ENCODE results near the gene RPL5. TPM values are rescaled to one million over a fixed set of nuclear protein-coding genes. Genes with fewer than 3 reads are reported as not detected.

The RPL5 gene
- total and polyA plus RNA-seq, 2 of the 8 experiments (the other 6 are each of a cell fraction or from before 2014, with no cell fraction given): 1,506 to 2,034 TPM

GRCh38 chr1:92859400-92860039 is 27.7 kb downstream of the RPL5 start:
- Histone ChIP-seq H3K9me3 (ENCODE audit: insufficient read depth in 2 of 2, low read depth in 1 of 2, low read length in 1 of 2) (no peaks in the 10 kb centered on the region), H3K4me3 (ENCODE audit: extremely low read depth in 1 of 4, insufficient read depth in 2 of 4, low read depth in 3 of 4, low read length in 4 of 4) (no peak overlapping the region)
- no peak for TF ChIP-seq CTBP2 (IDR thresholded peaks at IDR 0.05; ENCODE audit: borderline replicate concordance, insufficient read depth, insufficient read length, low read length)
- no peak for TF ChIP-seq NANOG (IDR thresholded peaks at IDR 0.05; ENCODE audit: insufficient read depth, low read depth, low read length, poor library complexity, severe bottlenecking)
- TF ChIP-seq NRF1 (IDR thresholded peaks at IDR 0.05; ENCODE audit: low read depth, low read length): no peak
- TF ChIP-seq GTF2F1 (IDR thresholded peaks at IDR 0.05; ENCODE audit: borderline replicate concordance, low read depth, low read length): no peak
- TF ChIP-seq SUZ12 (IDR thresholded peaks at IDR 0.05; ENCODE audit: low read length): no peak
- TF ChIP-seq KDM5A (IDR thresholded peaks at IDR 0.05; ENCODE audit: low read length): no peak
- TF ChIP-seq ATF2 (IDR thresholded peaks at IDR 0.05; ENCODE audit: low read length): no peak
- no peak for TF ChIP-seq SP2 (IDR thresholded peaks at IDR 0.05; ENCODE audit: low read length)
- TF ChIP-seq SP1 (IDR thresholded peaks at IDR 0.05; ENCODE audit: low read depth, low read length): no peak
- no peak for TF ChIP-seq USF2 (IDR thresholded peaks at IDR 0.05; ENCODE audit: low read length)

More at GRCh38 chr1:92859400-92860039, 27.7 kb downstream of the RPL5 start:
- no peak overlapping the region for H2BK15ac ChIP-seq (ENCODE audit: low read length)
- H4K91ac ChIP-seq (replicated peaks; ENCODE audit: insufficient read length, low read length): no peak overlapping the region
- no peak overlapping the region for H2AK5ac ChIP-seq (ENCODE audit: low read depth, low read length)
- H2BK120ac ChIP-seq (replicated peaks; ENCODE audit: low read depth, low read length): no peak overlapping the region
- no peak overlapping the region for H3K4ac ChIP-seq (replicated peaks; ENCODE audit: insufficient read length, low read depth, low read length)
- H3K23me2 ChIP-seq (ENCODE audit: low read depth, low read length): no peaks in the 10 kb centered on the region
- FAIRE-seq (no peak), DNase-seq (ENCODE audit: low read depth in 1 of 2, low spot score in 2 of 2) (no peak)
- H3K27me3 ChIP-seq (replicated peaks in 1 of 4; ENCODE audit: control insufficient read depth in 3 of 4, extremely low read depth in 1 of 4, insufficient read depth in 3 of 4, low read length in 3 of 4): no peaks in the 10 kb centered on the region
- ChIA-PET CTCF (ENCODE audit: partially characterized antibody) (interaction anchor here (0.7 to 4.1 kb wide), 51 partner anchors 9 to 874 kb away, joined by 3 to 79 read pairs (median 5); partner anchors contain the start of genes DIPK1A and RPL5), POLR2A (ENCODE audit: partially characterized antibody) (interaction anchor here (1.5 to 1.6 kb wide), 2 partner anchors 10 to 27 kb away, joined by 4 to 6 read pairs; no protein-coding TSS in a partner anchor)
- no peak overlapping the region for H3K18ac ChIP-seq (ENCODE audit: extremely low read depth, low read length)
- no peak overlapping the region for H2BK12ac ChIP-seq (ENCODE audit: low read depth, low read length)
- H3K79me1 ChIP-seq (ENCODE audit: low read depth, low read length): no peaks in the 10 kb centered on the region
- H3K14ac ChIP-seq (ENCODE audit: insufficient read length): no peak overlapping the region
- H2BK5ac ChIP-seq (ENCODE audit: low read depth, low read length): no peak overlapping the region
- WGBS, 2 experiments (ENCODE audit: extremely low coverage in 1 of 2, insufficient coverage in 1 of 2, insufficient read length in 1 of 2, insufficient replicate concordance in 2 of 2, low coverage in 1 of 2, low lambda C conversion rate in 2 of 2, missing lambda C conversion rate in 1 of 2): 83% methylated on average over 7 of the region's 7 CpGs; no CpG with 5 or more reads in 1 of the 2 experiments
- H3K27ac ChIP-seq (ENCODE audit: low read depth, low read length): no peak overlapping the region
- H2BK20ac ChIP-seq (ENCODE audit: low read length): no peak overlapping the region
- H3K79me2 ChIP-seq (ENCODE audit: control insufficient read depth in 1 of 2, insufficient read depth in 2 of 2, low read length in 2 of 2): no peaks in the 10 kb centered on the region
- H4K5ac ChIP-seq (ENCODE audit: insufficient read length, low read depth, low read length): no peak overlapping the region
- H3K9ac ChIP-seq (replicated peaks in 1 of 4; ENCODE audit: extremely low read depth in 1 of 4, low read depth in 3 of 4, low read length in 3 of 4): no peak overlapping the region
- H3K56ac ChIP-seq (replicated peaks; ENCODE audit: insufficient read length, low read depth, low read length): no peak overlapping the region
- no peak overlapping the region for H3K23ac ChIP-seq (ENCODE audit: insufficient read length)
- H3K4me1 ChIP-seq (replicated peaks in 1 of 4; ENCODE audit: control insufficient read depth in 3 of 4, insufficient read depth in 4 of 4, low read length in 3 of 4): no peaks in the 10 kb centered on the region
- H4K20me1 ChIP-seq (replicated peaks in 1 of 2; ENCODE audit: control insufficient read depth in 1 of 2, insufficient read depth in 2 of 2, low read length in 2 of 2): no peaks in the 10 kb centered on the region
- H3K4me2 ChIP-seq (ENCODE audit: insufficient read depth in 1 of 2, low read depth in 2 of 2, low read length in 2 of 2): no peak overlapping the region
- H2AFZ ChIP-seq (ENCODE audit: low read length): no peak overlapping the region
- no peaks in the 10 kb centered on the region for H3K36me3 ChIP-seq (ENCODE audit: control insufficient read depth in 2 of 4, insufficient read depth in 4 of 4, low read length in 3 of 4)
- no peak overlapping the region for H4K8ac ChIP-seq (ENCODE audit: extremely low read depth, insufficient read depth, low read length)
